Kidney (tissue), 14 donors: Measurements from ENCODE around the gene SALL3. TPM values are rescaled to one million over a fixed set of nuclear protein-coding genes. Genes with fewer than 3 reads are reported as not detected.

Experiments used
- DNase-seq, 5 donors: peaks; one replicate each; pipeline ENCODE4 v3.0.0-alpha.2; 2013 to 2020
- FAIRE-seq: peaks from 2 replicates; lab custom pipeline; 2012; peaks lifted over from hg19 to GRCh38; lab: Jason Lieb, UNC
- H3K27ac ChIP-seq, 2 donors: one replicate each; pipeline ENCODE4 v1.7.0; 2013; ENCODE audit warnings: low read depth in 2 of 2, low read length in 2 of 2, inconsistent platforms in 1 of 2
- H3K27me3 ChIP-seq: one replicate; pipeline ENCODE4 v1.7.1; 2013; ENCODE audit warnings: low read length, inconsistent platforms; ENCODE audit not compliant: control insufficient read depth, insufficient read depth
- H3K36me3 ChIP-seq, 3 donors: one replicate each; pipeline versions ENCODE4 v1.7.0 to v1.7.1; 2013; ENCODE audit warnings: low read length in 3 of 3, control low read depth in 1 of 3, inconsistent platforms in 1 of 3; ENCODE audit not compliant: insufficient read depth in 3 of 3, control insufficient read depth in 2 of 3
- H3K4me1 ChIP-seq, 3 donors: one replicate each; pipeline versions ENCODE4 v1.7.0 to v1.7.1; 2013; ENCODE audit warnings: low read length in 3 of 3, inconsistent platforms in 1 of 3, low read depth in 1 of 3; ENCODE audit not compliant: control insufficient read depth in 2 of 3, insufficient read depth in 2 of 3
- H3K4me3 ChIP-seq, 3 donors: one replicate each; pipeline versions ENCODE4 v1.7.0 to v1.8.1; 2013; ENCODE audit warnings: low read length in 3 of 3, control low read depth in 1 of 3, inconsistent platforms in 1 of 3
- H3K9ac ChIP-seq, 3 donors: one replicate each; pipeline versions ENCODE4 v1.7.0 to v1.7.1; 2013; ENCODE audit warnings: low read length in 3 of 3, control low read depth in 1 of 3, inconsistent platforms in 1 of 3
- H3K9me3 ChIP-seq, 3 donors: one replicate each; pipeline versions ENCODE4 v1.7.0 to v1.7.1; 2013; ENCODE audit warnings: low read length in 3 of 3, control low read depth in 1 of 3, inconsistent platforms in 1 of 3; ENCODE audit not compliant: control insufficient read depth in 2 of 3, insufficient read depth in 1 of 3
- CTCF ChIP-seq: IDR thresholded peaks from 3 replicates; pipeline ENCODE4 v1.5.1; 2012; ENCODE audit warnings: mild to moderate bottlenecking, moderate library complexity, borderline replicate concordance; ENCODE audit not compliant: insufficient read depth; ENCODE audit errors: extremely low read depth
- intact Hi-C: fragments of 100-400 bp; cut with DNase I; formaldehyde crosslinking; loops from one replicate; pipeline ENCODE4 v1.11.1; 2022
- polyA plus RNA-seq: library from polyadenylated mRNA; stranded (reverse); fragments of 350-450 nt; fragmentation: Illumina TruSeq; extraction: RNeasy Lipid Tissue Mini Kit (QIAGEN cat#74804); gene quantifications from one replicate; pipeline ENCODE4 v1.2.3, GENCODE V29; 2014; ENCODE audit warnings: low read depth, low replicate concordance; ENCODE audit not compliant: insufficient read depth
- total RNA-seq: library from RNA; stranded (reverse); fragmentation: NEBNext Ultra II Directional; extraction: Animal tissue kit (Norgen Biotek cat#: 25700); gene quantifications from one replicate; pipeline ENCODE4 v1.2.1, GENCODE V29; 2021
- donor health status: control.
- donor health status: control.
- donor health status: control.
- donor health status: control.
- donor health status: control.
- donor health status: DM: yes; HTN: yes; CAD: no.
- donor health status: Normal renal cell carcinoma (clear cell type).

Gene SALL3
- total and polyA plus RNA-seq, 2 donors from 2014 or later, result 2.0 to 5.5 TPM

DNA sequence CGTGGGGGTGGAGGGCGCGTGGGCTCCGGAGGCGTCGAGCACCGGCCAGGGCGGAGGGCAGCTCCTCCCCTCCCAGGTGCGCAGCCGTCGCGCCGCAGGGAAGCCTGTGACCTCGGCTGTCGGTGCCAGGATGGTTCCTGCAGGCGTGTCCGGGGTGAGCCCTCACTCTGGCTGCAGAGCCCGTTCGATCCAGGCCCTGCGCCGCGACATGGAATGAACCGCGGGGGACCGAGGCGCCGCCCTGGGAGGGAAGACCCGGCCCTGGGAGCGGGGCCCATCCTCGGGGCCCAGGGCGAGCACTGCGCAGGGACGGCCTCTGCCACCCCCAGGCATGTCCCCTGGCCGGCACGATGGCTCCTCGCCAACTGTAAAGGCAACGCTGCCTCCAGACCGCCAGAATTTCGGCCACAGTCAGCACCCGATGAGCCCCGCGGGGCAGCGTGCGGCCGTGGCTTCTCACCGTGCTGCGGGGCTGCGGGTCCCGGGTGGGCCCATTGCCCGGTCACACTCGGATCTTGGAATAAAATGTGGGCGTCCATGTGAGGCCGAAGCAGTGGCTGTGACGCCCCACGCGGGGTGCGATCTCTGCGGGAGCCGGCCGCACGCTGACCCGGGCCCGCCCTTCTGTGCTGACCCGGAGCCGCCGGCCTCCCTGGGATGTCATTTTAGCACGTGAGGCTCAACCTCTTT, 26.6 kb downstream of the SALL3 start:
- TF ChIP-seq CTCF, result no peak
- peaks cover 0 to 4% (median 0%) of the 10 kb centered on the region in 3 donors for H3K9me3 ChIP-seq
- H3K4me1 ChIP-seq, result no peaks in the 10 kb centered on the region
- no peak overlapping the region for H3K27ac ChIP-seq
- H3K27me3 ChIP-seq, result no peaks in the 10 kb centered on the region
- no peak overlapping the region for H3K9ac ChIP-seq
- H3K4me3 ChIP-seq, result no peak overlapping the region
- no peaks in the 10 kb centered on the region for H3K36me3 ChIP-seq
- intact Hi-C loops, result no loop called here
- DNase-seq, result no peak
- no peak for FAIRE-seq

DNA sequence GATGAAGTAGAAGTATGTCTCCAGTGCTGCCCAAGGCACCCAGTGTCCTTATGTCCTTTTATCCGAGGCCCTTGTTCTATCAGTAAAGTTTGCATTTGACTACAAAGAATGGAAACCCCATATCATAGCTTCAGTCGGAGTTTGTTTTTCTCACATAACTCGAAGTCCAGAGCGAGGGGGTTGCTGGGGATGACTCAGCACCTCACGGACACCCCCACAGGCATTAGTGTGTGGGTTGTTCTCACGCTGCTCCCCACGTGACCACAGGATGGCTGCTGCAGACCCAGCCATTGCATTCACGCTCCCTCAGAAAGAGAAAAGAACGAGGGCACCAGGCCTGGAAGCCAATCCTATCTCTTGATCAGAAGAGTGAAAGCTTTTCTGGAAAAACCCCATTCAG, 27.8 kb downstream of the SALL3 start:
- DNase-seq (no peak), FAIRE-seq (no peak)
- peaks cover 0 to 4% (median 0%) of the 10 kb centered on the region in 3 donors for H3K9me3 ChIP-seq
- intact Hi-C loops, result no loop called here
- H3K27me3 ChIP-seq, result no peaks in the 10 kb centered on the region
- no peak overlapping the region for H3K27ac ChIP-seq
- no peak overlapping the region for H3K9ac ChIP-seq
- H3K36me3 ChIP-seq, result no peaks in the 10 kb centered on the region
- H3K4me1 ChIP-seq, result no peaks in the 10 kb centered on the region
- TF ChIP-seq CTCF, result no peak
- no peak overlapping the region for H3K4me3 ChIP-seq

DNA sequence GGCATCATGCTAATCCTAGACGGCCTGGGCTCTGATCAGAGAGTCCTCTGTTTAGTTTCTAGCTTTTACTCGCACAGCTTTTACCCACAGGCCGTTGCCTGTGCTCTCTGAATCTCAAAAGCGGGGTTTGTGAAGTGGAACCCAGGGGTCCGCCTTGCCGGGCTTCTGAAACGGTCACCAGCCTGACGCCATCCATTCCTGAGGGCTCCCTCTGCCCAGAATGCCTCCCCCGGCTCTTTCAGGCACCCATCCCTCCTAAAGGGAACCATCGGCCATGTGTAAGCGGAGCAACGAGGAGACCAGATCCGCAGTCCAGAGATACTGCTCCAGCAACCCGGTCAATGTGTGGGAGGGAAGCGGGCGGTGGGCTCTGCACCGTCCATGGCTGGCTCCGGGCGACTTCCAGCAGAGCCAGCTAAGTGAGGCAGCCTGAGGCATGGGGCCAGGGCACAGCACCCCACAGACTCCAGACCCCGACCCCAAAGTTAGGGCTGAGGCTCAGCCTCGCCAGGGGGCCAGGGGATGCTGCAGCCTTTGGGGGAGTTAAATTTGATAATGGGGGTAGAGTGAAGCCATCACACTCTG, 28.8 kb downstream of the SALL3 start:
- FAIRE-seq (no peak), DNase-seq (no peak)
- Histone ChIP-seq H3K36me3 (no peaks in the 10 kb centered on the region), H3K9ac (no peak overlapping the region), H3K4me3 (no peak overlapping the region), H3K27me3 (no peaks in the 10 kb centered on the region), H3K27ac (no peak overlapping the region), H3K9me3 (peaks cover 0 to 4% (median 0%) of the 10 kb centered on the region in 3 donors), H3K4me1 (no peaks in the 10 kb centered on the region)
- no peak for TF ChIP-seq CTCF
- intact Hi-C loops, result no loop called here
